K562 (cell line): ENCODE results near the gene CTNNBL1. TPM values are rescaled to one million over a fixed set of nuclear protein-coding genes. Genes with fewer than 3 reads are reported as not detected.

Source experiments
- CBX3 ChIP-seq, 2 experiments: IDR thresholded peaks; 1 replicate in 1 of 2; 2 replicates in 1 of 2; pipeline ENCODE4 v1.6.1; 2012; ENCODE audit warnings: inconsistent platforms in 2 of 2, low read length in 2 of 2, borderline replicate concordance in 1 of 2, control low read depth in 1 of 2
- CCNT2 ChIP-seq: IDR thresholded peaks from 2 replicates; pipeline ENCODE4 v1.6.1; 2011; ENCODE audit warnings: borderline replicate concordance, low read depth, mild to moderate bottlenecking, moderate library complexity, mixed read lengths, low read length; ENCODE audit not compliant: insufficient read length; ENCODE audit errors: extremely low read depth
- FOSL1 ChIP-seq: fragments of 200-800 bp; sonication (Bioruptor generic); conservative IDR thresholded peaks from 2 replicates; pipeline ENCODE4 v1.6.1; 2016; ENCODE audit warnings: missing genetic modification characterization, missing compliant biosample characterization
- L3MBTL2 ChIP-seq: fragments of 450-650 bp; IDR thresholded peaks from 2 replicates; pipeline ENCODE4 v1.6.1; 2016; ENCODE audit warnings: mild to moderate bottlenecking, moderate library complexity
- LEF1 ChIP-seq: fragments of 450-650 bp; IDR thresholded peaks from 2 replicates; pipeline ENCODE4 v1.6.1; 2016; ENCODE audit warnings: mild to moderate bottlenecking
- MAX ChIP-seq: sonication (generic); formaldehyde crosslinking; IDR thresholded peaks from 2 replicates; pipeline ENCODE4 v1.9.0; 2022; ENCODE audit warnings: mild to moderate bottlenecking, missing genetic modification reagents
- MXD1 ChIP-seq: fragments of 250-450 bp; sonication (Bioruptor Pico); IDR thresholded peaks from 2 replicates; pipeline ENCODE4 v1.8.0; 2021; ENCODE audit warnings: borderline replicate concordance, mild to moderate bottlenecking, moderate library complexity; ENCODE audit not compliant: poor library complexity, severe bottlenecking
- PKNOX1 ChIP-seq: fragments of 450-650 bp; IDR thresholded peaks from 2 replicates; pipeline ENCODE4 v1.6.1; 2016
- RAD21 ChIP-seq, 2 experiments: fragments of 250-450 bp in 1 of 2; fragments of 450-650 bp in 1 of 2; sonication (Bioruptor Pico) in 1 of 2; formaldehyde crosslinking in 1 of 2; IDR thresholded peaks in 1 of 2; conservative IDR thresholded peaks in 1 of 2; 2 replicates each; pipeline versions ENCODE4 v1.4.0 to v1.8.0; 2020 to 2022; ENCODE audit warnings: mild to moderate bottlenecking in 2 of 2, moderate library complexity in 1 of 2
- RFX5 ChIP-seq: IDR thresholded peaks from 2 replicates; pipeline ENCODE4 v1.6.1; 2011; ENCODE audit warnings: low read depth, mild to moderate bottlenecking, improper control_type of control experiment, low read length
- TFAM ChIP-seq: fragments of 250-450 bp; sonication (Bioruptor Pico); conservative IDR thresholded peaks from 2 replicates; pipeline ENCODE4 v1.5.0; 2021; ENCODE audit warnings: mild to moderate bottlenecking, moderate library complexity
- THAP7 ChIP-seq: fragments of 250-450 bp; sonication (Bioruptor Pico); IDR thresholded peaks from 2 replicates; pipeline ENCODE4 v1.5.0; 2021
- USF2 ChIP-seq: sonication (generic); formaldehyde crosslinking; IDR thresholded peaks from 2 replicates; pipeline ENCODE4 v1.5.0; 2020; ENCODE audit warnings: missing genetic modification reagents
- YY1 ChIP-seq, 3 experiments: IDR thresholded peaks; 2 replicates each; pipeline ENCODE4 v1.6.1; 2011; ENCODE audit warnings: low read length in 2 of 3, mild to moderate bottlenecking in 2 of 3, moderate library complexity in 2 of 3, borderline replicate concordance in 1 of 3, control low read depth in 1 of 3, low read depth in 1 of 3; ENCODE audit not compliant: insufficient read depth in 3 of 3, insufficient replicate concordance in 2 of 3, control insufficient read depth in 1 of 3, insufficient read length in 1 of 3; ENCODE audit errors: extremely low read depth in 1 of 3
- ZBTB17 ChIP-seq: fragments of 450-650 bp; formaldehyde crosslinking; IDR thresholded peaks from 2 replicates; pipeline ENCODE4 v1.4.0; 2020; ENCODE audit warnings: mild to moderate bottlenecking
- ZBTB26 ChIP-seq: fragments of 450-650 bp; formaldehyde crosslinking; IDR thresholded peaks from 2 replicates; pipeline ENCODE4 v1.4.0; 2022; ENCODE audit warnings: missing genetic modification characterization
- ZNF146 ChIP-seq: IDR thresholded peaks from one replicate; pipeline ENCODE4 v1.6.1; 2018; ENCODE audit warnings: missing compliant biosample characterization; ENCODE audit not compliant: unreplicated experiment
- ZNF174 ChIP-seq: fragments of 250-450 bp; sonication (Bioruptor Pico); IDR thresholded peaks from 2 replicates; pipeline ENCODE4 v1.4.0; 2020; ENCODE audit warnings: mild to moderate bottlenecking
- ZNF778 ChIP-seq: fragments of 450-650 bp; formaldehyde crosslinking; IDR thresholded peaks from 2 replicates; pipeline ENCODE4 v1.4.0; 2020; ENCODE audit warnings: mild to moderate bottlenecking, moderate library complexity
- polyA plus RNA-seq, 8 experiments: library from polyadenylated mRNA; depleted of rRNA in 4 of 8; stranded (reverse) in 5 of 8; unstranded in 3 of 8; fragments of >200 nt; fragmentation: Nextera tagmentation in 2 of 8; fragmentation: Illumina TruSeq in 1 of 8; extraction: Ambion mirVana in 2 of 8; extraction: Trizol in 1 of 8; gene quantifications; 2 replicates each; pipeline versions ENCODE4 v1.2.1 to v1.2.3, GENCODE V29; 2011 to 2014; ENCODE audit warnings: inconsistent platforms in 1 of 8, missing spikeins in 1 of 8
- total RNA-seq, 7 experiments: library from RNA; depleted of rRNA in 6 of 7; stranded (reverse); fragments of >200 nt in 6 of 7; fragmentation: Illumina TruSeq in 2 of 7; extraction: Trizol in 2 of 7; gene quantifications; 2 replicates each; pipeline versions ENCODE4 v1.2.1 to v1.2.3, GENCODE V29; 2011 to 2021; ENCODE audit warnings: low replicate concordance in 1 of 7

Gene CTNNBL1
- total and polyA plus RNA-seq, 9 of the 15 experiments (the other 6 are each of a cell fraction or from before 2014, with no cell fraction given) = 32.4 to 85.6 (median 43.6) TPM

GRCh38 chr20:37693635-37694626, at the start of gene CTNNBL1 (continued):
- TF ChIP-seq MXD1 (CRISPR knock-in tag) (no peak), ZNF174 (no peak), RFX5 (no peak), ZNF146 (CRISPR knock-in tag) (no peak), USF2 (CRISPR knock-in tag) (no peak), RAD21 (CRISPR knock-in tag; conservative IDR thresholded peaks at IDR 0.05 in 1 of 2, IDR thresholded peaks at IDR 0.05 in 1 of 2) (no peak), CBX3 (IDR thresholded peaks at IDR 0.05; ENCODE audit: borderline replicate concordance in 1 of 2, low read length in 2 of 2) (no peak), ZNF778 (CRISPR knock-in tag) (no peak), THAP7 (CRISPR knock-in tag) (peak; percentile 99), YY1 (IDR thresholded peaks at IDR 0.05; ENCODE audit: borderline replicate concordance in 1 of 3, control insufficient read depth in 1 of 3, extremely low read depth in 1 of 3, insufficient read depth in 3 of 3, insufficient read length in 1 of 3, insufficient replicate concordance in 2 of 3, low read depth in 1 of 3, low read length in 2 of 3) (no peak), L3MBTL2 (0 out of 2 replicates have a peak, but pooled peaks have one; percentile 19), PKNOX1 (peak; percentile 44; the same call in 1 of the 2 replicates), TFAM (CRISPR knock-in tag) (no peak), FOSL1 (tag) (no peak), CCNT2 (peak; percentile 62), MAX (CRISPR knock-in tag) (no peak), ZBTB17 (no peak), LEF1 (no peak), ZBTB26 (CRISPR knock-in tag) (no peak)
